K562 (cell line): ENCODE data around the gene ZC3H10. TPM values are rescaled to one million over a fixed set of nuclear protein-coding genes. Genes with fewer than 3 reads are reported as not detected.

Experiments
- BRD4 ChIP-seq: fragments of 200-600 bp; sonication (generic); IDR thresholded peaks from 2 replicates; pipeline ENCODE4 v1.6.1; 2017; ENCODE audit warnings: inconsistent platforms
- CHD2 ChIP-seq: IDR thresholded peaks from 2 replicates; pipeline ENCODE4 v1.6.1; 2011; ENCODE audit warnings: low read depth, low read length
- EGR1 ChIP-seq: fragments of 450-650 bp; conservative IDR thresholded peaks from 2 replicates; pipeline ENCODE4 v1.6.1; 2017; ENCODE audit warnings: mild to moderate bottlenecking
- ELF2 ChIP-seq: fragments of 250-450 bp; sonication (Bioruptor Pico); IDR thresholded peaks from 2 replicates; pipeline ENCODE4 v1.5.0; 2021; ENCODE audit warnings: mild to moderate bottlenecking
- GABPB2 ChIP-seq: fragments of 250-450 bp; sonication (Bioruptor Pico); conservative IDR thresholded peaks from 2 replicates; pipeline ENCODE4 v1.5.1; 2021; ENCODE audit warnings: mild to moderate bottlenecking
- HNRNPL ChIP-seq: fragments of 200-400 bp; formaldehyde crosslinking; IDR thresholded peaks from 2 replicates; pipeline ENCODE4 v1.6.1; 2017; ENCODE audit warnings: low read depth, mild to moderate bottlenecking, low read length
- LCOR ChIP-seq: sonication (generic); formaldehyde crosslinking; IDR thresholded peaks from 2 replicates; pipeline ENCODE4 v1.8.0; 2022; ENCODE audit warnings: mild to moderate bottlenecking, missing genetic modification reagents
- NBN ChIP-seq: fragments of 450-650 bp; IDR thresholded peaks from 2 replicates; pipeline ENCODE4 v1.6.1; 2016; ENCODE audit warnings: low read depth, mild to moderate bottlenecking
- NR3C1 ChIP-seq: sonication (generic); formaldehyde crosslinking; IDR thresholded peaks from 2 replicates; pipeline ENCODE4 v1.8.1; 2022; ENCODE audit warnings: missing genetic modification reagents
- POLR2AphosphoS5 ChIP-seq: IDR thresholded peaks from 2 replicates; pipeline ENCODE4 v1.6.1; 2011; ENCODE audit warnings: mild to moderate bottlenecking, low read depth, low read length, moderate library complexity; ENCODE audit not compliant: control insufficient read depth, insufficient read depth
- POLR2G ChIP-seq: fragments of 200-400 bp; formaldehyde crosslinking; IDR thresholded peaks from 2 replicates; pipeline ENCODE4 v1.6.1; 2017; ENCODE audit warnings: low read depth, mild to moderate bottlenecking, antibody characterized with exemption, low read length, moderate library complexity
- PTBP1 ChIP-seq: fragments of 200-400 bp; formaldehyde crosslinking; IDR thresholded peaks from 2 replicates; pipeline ENCODE4 v1.6.1; 2017; ENCODE audit warnings: low read depth, low read length
- SMARCE1 ChIP-seq: fragments of 450-650 bp; IDR thresholded peaks from 2 replicates; pipeline ENCODE4 v1.7.1; 2016; ENCODE audit warnings: mild to moderate bottlenecking
- SMC3 ChIP-seq: conservative IDR thresholded peaks from 2 replicates; pipeline ENCODE4 v1.6.1; 2011; ENCODE audit warnings: low read depth, low read length, improper control_type of control experiment; ENCODE audit not compliant: insufficient read depth
- TCF7 ChIP-seq: sonication (generic); IDR thresholded peaks from 2 replicates; pipeline ENCODE4 v1.6.1; 2016; ENCODE audit warnings: antibody characterized with exemption, borderline replicate concordance
- ZNF140 ChIP-seq: fragments of 250-450 bp; sonication (Bioruptor Pico); IDR thresholded peaks from 2 replicates; pipeline ENCODE4 v1.8.0; 2021; ENCODE audit warnings: moderate library complexity, mild to moderate bottlenecking, inconsistent platforms
- ZNF436 ChIP-seq: fragments of 250-450, 450-650 bp; sonication (Bioruptor Pico); formaldehyde crosslinking; IDR thresholded peaks from 2 replicates; pipeline ENCODE4 v1.7.0; 2020; ENCODE audit warnings: mild to moderate bottlenecking
- ZNF764 ChIP-seq: fragments of 250-450 bp; sonication (Bioruptor Pico); IDR thresholded peaks from 2 replicates; pipeline ENCODE4 v1.4.0; 2020; ENCODE audit warnings: low read depth, mild to moderate bottlenecking, moderate library complexity
- polyA plus RNA-seq, 8 experiments: library from polyadenylated mRNA; depleted of rRNA in 4 of 8; stranded (reverse) in 5 of 8; unstranded in 3 of 8; fragments of >200 nt; fragmentation: Nextera tagmentation in 2 of 8; fragmentation: Illumina TruSeq in 1 of 8; extraction: Ambion mirVana in 2 of 8; extraction: Trizol in 1 of 8; gene quantifications; 2 replicates each; pipeline versions ENCODE4 v1.2.1 to v1.2.3, GENCODE V29; 2011 to 2014; ENCODE audit warnings: inconsistent platforms in 1 of 8, missing spikeins in 1 of 8
- total RNA-seq, 7 experiments: library from RNA; depleted of rRNA in 6 of 7; stranded (reverse); fragments of >200 nt in 6 of 7; fragmentation: Illumina TruSeq in 2 of 7; extraction: Trizol in 2 of 7; gene quantifications; 2 replicates each; pipeline versions ENCODE4 v1.2.1 to v1.2.3, GENCODE V29; 2011 to 2021; ENCODE audit warnings: low replicate concordance in 1 of 7
- TF ChIP-seq, protein P1 (sequence below), 2 experiments: fragments of 450-650 bp; formaldehyde crosslinking in 1 of 2; IDR thresholded peaks; 2 replicates each; pipeline versions ENCODE4 v1.4.0 to v1.6.1; 2014 to 2020; ENCODE audit warnings: mild to moderate bottlenecking in 2 of 2, borderline replicate concordance in 1 of 2, low read depth in 1 of 2
- TF ChIP-seq, protein P2 (sequence below): sonication (generic); formaldehyde crosslinking; IDR thresholded peaks from 2 replicates; pipeline ENCODE4 v1.8.0; 2022; ENCODE audit warnings: mild to moderate bottlenecking, missing genetic modification reagents

The ZC3H10 gene
- total and polyA plus RNA-seq, 9 of the 15 experiments (the other 6 are each of a cell fraction or from before 2014, with no cell fraction given) = 0.31 to 4.1 (median 1.6) TPM

DNA sequence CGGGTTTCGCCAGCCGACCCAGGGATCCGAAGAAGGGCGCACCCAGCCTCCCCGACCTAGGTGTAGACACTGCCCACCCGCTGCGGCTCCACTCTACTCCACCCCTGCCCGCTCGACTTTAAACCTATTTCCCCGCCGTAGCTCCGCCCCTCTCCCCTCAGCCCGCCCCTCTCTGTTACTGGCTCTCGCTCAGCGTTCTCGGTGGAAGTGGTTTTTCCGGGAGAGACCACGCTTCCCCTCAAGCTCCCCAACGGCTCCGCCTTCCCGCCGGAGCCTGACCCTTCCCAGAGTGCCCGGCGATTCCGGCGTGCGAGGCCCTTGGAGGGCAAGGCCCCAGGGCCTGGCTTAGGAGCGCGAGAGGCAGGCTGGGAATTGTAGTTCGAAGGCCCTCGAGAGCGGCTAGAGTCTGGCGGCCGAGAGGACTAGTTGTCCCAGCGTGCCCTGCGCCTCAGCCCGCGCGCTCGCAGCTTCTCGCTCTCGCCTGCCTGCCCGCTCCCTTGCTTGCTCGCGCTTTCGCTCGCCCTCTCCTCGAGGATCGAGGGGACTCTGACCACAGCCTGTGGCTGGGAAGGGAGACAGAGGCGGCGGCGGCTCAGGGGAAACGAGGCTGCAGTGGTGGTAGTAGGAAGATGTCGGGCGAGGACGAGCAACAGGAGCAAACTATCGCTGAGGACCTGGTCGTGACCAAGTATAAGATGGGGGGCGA, 13.8 kb upstream of the ZC3H10 start, which contains the start of gene PA2G4 (continued):
- TF ChIP-seq, protein P1, sequence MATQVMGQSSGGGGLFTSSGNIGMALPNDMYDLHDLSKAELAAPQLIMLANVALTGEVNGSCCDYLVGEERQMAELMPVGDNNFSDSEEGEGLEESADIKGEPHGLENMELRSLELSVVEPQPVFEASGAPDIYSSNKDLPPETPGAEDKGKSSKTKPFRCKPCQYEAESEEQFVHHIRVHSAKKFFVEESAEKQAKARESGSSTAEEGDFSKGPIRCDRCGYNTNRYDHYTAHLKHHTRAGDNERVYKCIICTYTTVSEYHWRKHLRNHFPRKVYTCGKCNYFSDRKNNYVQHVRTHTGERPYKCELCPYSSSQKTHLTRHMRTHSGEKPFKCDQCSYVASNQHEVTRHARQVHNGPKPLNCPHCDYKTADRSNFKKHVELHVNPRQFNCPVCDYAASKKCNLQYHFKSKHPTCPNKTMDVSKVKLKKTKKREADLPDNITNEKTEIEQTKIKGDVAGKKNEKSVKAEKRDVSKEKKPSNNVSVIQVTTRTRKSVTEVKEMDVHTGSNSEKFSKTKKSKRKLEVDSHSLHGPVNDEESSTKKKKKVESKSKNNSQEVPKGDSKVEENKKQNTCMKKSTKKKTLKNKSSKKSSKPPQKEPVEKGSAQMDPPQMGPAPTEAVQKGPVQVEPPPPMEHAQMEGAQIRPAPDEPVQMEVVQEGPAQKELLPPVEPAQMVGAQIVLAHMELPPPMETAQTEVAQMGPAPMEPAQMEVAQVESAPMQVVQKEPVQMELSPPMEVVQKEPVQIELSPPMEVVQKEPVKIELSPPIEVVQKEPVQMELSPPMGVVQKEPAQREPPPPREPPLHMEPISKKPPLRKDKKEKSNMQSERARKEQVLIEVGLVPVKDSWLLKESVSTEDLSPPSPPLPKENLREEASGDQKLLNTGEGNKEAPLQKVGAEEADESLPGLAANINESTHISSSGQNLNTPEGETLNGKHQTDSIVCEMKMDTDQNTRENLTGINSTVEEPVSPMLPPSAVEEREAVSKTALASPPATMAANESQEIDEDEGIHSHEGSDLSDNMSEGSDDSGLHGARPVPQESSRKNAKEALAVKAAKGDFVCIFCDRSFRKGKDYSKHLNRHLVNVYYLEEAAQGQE (IDR thresholded peaks at IDR 0.05; ENCODE audit: borderline replicate concordance) = no peak
- TF ChIP-seq, protein P1 (CRISPR knock-in tag; IDR thresholded peaks at IDR 0.05; ENCODE audit: low read depth) = no peak
- TF ChIP-seq NR3C1 (CRISPR knock-in tag) = no peak
- peak; percentile 96 for TF ChIP-seq POLR2G
- no peak for TF ChIP-seq ZNF436 (CRISPR knock-in tag)
- no peak for TF ChIP-seq SMC3
- no peak for TF ChIP-seq EGR1
- TF ChIP-seq ZNF140 (CRISPR knock-in tag) = no peak
- no peak for TF ChIP-seq ZNF764 (CRISPR knock-in tag)
- no peak for TF ChIP-seq SMARCE1
- peak; percentile 61 for TF ChIP-seq POLR2AphosphoS5
- peak; percentile 6; the same call in 1 of the 2 replicates for TF ChIP-seq NBN
- TF ChIP-seq HNRNPL = no peak
- TF ChIP-seq TCF7 = peak; percentile 71
- TF ChIP-seq BRD4 = no peak
- peak; percentile 92 for TF ChIP-seq CHD2
- no peak for TF ChIP-seq ELF2 (CRISPR knock-in tag)
- peak; percentile 97 for TF ChIP-seq LCOR
- TF ChIP-seq, protein P2, sequence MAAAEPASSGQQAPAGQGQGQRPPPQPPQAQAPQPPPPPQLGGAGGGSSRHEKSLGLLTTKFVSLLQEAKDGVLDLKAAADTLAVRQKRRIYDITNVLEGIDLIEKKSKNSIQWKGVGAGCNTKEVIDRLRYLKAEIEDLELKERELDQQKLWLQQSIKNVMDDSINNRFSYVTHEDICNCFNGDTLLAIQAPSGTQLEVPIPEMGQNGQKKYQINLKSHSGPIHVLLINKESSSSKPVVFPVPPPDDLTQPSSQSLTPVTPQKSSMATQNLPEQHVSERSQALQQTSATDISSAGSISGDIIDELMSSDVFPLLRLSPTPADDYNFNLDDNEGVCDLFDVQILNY (CRISPR knock-in tag) = 0 out of 2 replicates have a peak, but pooled peaks have one; percentile 42
- no peak for TF ChIP-seq PTBP1
- TF ChIP-seq GABPB2 (CRISPR knock-in tag) = no peak
